Measurements from ENCODE around the gene FAM174C.
"Not testable (repeated sequence)": the region's sequence is repeated elsewhere in the genome, so short reads cannot be mapped to it uniquely, and the experiment has no call there.

The FAM174C gene

DNA sequence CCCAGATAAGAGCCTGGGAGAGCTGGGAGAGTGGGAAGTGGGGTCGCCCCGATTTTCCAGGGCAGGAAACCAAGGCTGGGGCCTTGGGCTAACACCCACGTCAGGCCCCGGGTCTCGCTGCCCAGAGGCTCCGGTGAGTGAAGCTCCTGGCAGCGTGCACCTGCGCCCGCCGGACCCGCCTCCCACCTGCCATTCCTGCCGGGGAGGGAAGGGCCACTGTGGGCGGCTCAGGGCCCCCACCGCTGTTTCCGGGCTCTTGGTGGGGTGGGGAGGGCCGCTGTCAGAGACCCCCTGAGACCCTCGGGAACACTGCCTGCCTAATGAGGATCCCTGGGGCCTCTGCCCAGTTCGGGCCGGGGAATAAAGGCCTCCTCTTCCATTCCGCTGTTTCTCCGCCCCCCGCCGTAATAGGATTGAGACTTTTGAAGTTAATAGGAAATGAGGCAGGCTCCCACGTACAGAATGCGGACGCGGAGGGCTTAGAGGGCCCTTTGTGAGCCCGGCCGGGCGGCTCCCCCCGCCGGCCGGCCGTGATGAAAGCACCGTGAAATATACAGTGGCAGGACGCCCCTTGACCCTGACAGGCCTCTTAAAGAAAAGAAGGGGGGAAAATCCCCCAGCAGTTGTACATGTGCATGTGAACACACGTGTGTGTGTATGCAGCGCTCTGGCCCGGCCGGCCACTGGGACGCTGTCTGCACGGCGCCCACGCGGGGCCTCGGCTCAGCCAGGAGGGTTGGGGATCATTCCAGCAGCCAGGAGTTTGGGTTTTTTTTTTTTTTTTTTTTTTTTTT is 43.5 kb downstream of the FAM174C start:
- no peak overlapping the region for H3K4me3 ChIP-seq (ENCODE audit: low read depth, low read length)
- TF ChIP-seq, protein P1, sequence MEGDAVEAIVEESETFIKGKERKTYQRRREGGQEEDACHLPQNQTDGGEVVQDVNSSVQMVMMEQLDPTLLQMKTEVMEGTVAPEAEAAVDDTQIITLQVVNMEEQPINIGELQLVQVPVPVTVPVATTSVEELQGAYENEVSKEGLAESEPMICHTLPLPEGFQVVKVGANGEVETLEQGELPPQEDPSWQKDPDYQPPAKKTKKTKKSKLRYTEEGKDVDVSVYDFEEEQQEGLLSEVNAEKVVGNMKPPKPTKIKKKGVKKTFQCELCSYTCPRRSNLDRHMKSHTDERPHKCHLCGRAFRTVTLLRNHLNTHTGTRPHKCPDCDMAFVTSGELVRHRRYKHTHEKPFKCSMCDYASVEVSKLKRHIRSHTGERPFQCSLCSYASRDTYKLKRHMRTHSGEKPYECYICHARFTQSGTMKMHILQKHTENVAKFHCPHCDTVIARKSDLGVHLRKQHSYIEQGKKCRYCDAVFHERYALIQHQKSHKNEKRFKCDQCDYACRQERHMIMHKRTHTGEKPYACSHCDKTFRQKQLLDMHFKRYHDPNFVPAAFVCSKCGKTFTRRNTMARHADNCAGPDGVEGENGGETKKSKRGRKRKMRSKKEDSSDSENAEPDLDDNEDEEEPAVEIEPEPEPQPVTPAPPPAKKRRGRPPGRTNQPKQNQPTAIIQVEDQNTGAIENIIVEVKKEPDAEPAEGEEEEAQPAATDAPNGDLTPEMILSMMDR (IDR thresholded peaks at IDR 0.05; ENCODE audit: control insufficient read depth, extremely low read depth, insufficient read depth), result no peak
- no peak for DNase-seq (ENCODE audit: low read depth)

DNA sequence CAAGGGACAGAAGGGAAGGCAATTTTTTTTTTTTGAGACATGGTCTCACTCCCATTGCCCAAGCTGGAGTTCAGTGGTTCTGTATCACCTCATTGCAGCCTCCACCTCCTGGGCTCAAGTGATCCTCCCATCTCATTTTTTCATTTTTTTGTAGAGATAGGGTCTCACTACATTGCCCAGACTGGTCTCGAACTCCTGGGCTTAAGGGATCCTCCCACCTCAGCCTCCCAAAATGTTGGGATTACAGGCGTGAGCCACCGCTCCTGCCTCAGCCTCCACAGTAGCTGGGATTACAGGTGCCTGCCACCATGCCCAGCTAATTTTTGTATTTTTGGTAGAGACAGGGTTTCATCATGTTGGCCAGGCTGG is 44.9 kb downstream of the FAM174C start:
- not testable (repeated sequence) for H3K4me3 ChIP-seq (ENCODE audit: low read depth, low read length); DNase-seq (ENCODE audit: low read depth)

DNA sequence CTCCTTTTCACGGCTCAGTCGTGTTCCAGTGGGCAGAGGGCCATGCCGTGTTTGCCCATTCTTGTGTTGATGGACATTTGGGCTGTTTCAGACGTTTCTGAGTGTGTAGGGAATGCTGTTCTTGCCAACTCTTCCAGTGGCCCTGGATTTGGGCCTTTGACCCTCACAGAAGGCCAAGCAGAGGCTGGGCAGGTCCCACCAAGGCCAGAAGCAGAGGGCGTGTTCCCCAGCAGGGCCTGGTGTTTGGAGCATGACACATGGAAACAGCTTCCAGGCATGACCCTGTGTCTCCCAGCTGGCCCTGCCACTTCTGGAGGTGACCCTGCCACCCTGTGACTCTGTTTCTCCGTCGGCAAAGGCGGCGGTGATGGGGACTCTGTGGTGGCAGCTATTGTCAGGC is 46.2 kb downstream of the FAM174C start:
- DNase-seq (ENCODE audit: low read depth), result no peak
- H3K4me3 ChIP-seq (ENCODE audit: low read depth, low read length), result no peak overlapping the region
- TF ChIP-seq, protein P1 (IDR thresholded peaks at IDR 0.05; ENCODE audit: control insufficient read depth, extremely low read depth, insufficient read depth), result no peak

GRCh38 chr19:1322198-1322981 is 47.1 kb downstream of the FAM174C start:
- TF ChIP-seq, protein P1 (IDR thresholded peaks at IDR 0.05; ENCODE audit: control insufficient read depth, extremely low read depth, insufficient read depth), result no peak
- H3K4me3 ChIP-seq (ENCODE audit: low read depth, low read length), result no peak overlapping the region
- DNase-seq (ENCODE audit: low read depth), result no peak

- no peak overlapping the region for H3K4me3 ChIP-seq (ENCODE audit: low read depth, low read length)
- TF ChIP-seq, protein P1 (IDR thresholded peaks at IDR 0.05; ENCODE audit: control insufficient read depth, extremely low read depth, insufficient read depth), result no peak
- DNase-seq (ENCODE audit: low read depth), result no peak
Observed at GRCh38 chr19:1324249-1324805, 49.0 kb downstream of the FAM174C start.

- DNase-seq (ENCODE audit: low read depth), result no peak
- H3K4me3 ChIP-seq (ENCODE audit: low read depth, low read length), result no peak overlapping the region
- TF ChIP-seq, protein P1 (IDR thresholded peaks at IDR 0.05; ENCODE audit: control insufficient read depth, extremely low read depth, insufficient read depth), result no peak
Observed at GRCh38 chr19:1324806-1325567, 49.7 kb downstream of the FAM174C start.
